RWPE1 (cell line): ENCODE results near the gene DNAH9.

Source experiments
- CTCF ChIA-PET: fragments of 350-600 bp; sonication (Branson Sonifier 250); formaldehyde crosslinking; extraction: SDS; loops from one replicate; lab custom pipeline; 2021; lab: Yijun Ruan, JAX
- POLR2A ChIA-PET: fragments of 400-600 bp; formaldehyde crosslinking; extraction: SDS; loops from one replicate; lab custom pipeline; 2020; ENCODE audit warnings: antibody characterized with exemption; ENCODE audit not compliant: low non-redundant PET; lab: Yijun Ruan, JAX
- DNase-seq: peaks from one replicate; pipeline ENCODE4 v3.0.0; 2012; ENCODE audit warnings: low spot score
- H3K27ac ChIP-seq: fragments of 450-650 bp; 2 replicates; pipeline ENCODE4 v1.5.1; 2017
- TF ChIP-seq, protein P1 (sequence below): fragments of 450-650 bp; conservative IDR thresholded peaks from 2 replicates; pipeline ENCODE4 v1.5.1; 2017; ENCODE audit warnings: low read depth, mild to moderate bottlenecking

DNAH9 gene

GRCh38 chr17:11561702-11562101, 36.6 kb upstream of the DNAH9 start:
- TF ChIP-seq, protein P1, sequence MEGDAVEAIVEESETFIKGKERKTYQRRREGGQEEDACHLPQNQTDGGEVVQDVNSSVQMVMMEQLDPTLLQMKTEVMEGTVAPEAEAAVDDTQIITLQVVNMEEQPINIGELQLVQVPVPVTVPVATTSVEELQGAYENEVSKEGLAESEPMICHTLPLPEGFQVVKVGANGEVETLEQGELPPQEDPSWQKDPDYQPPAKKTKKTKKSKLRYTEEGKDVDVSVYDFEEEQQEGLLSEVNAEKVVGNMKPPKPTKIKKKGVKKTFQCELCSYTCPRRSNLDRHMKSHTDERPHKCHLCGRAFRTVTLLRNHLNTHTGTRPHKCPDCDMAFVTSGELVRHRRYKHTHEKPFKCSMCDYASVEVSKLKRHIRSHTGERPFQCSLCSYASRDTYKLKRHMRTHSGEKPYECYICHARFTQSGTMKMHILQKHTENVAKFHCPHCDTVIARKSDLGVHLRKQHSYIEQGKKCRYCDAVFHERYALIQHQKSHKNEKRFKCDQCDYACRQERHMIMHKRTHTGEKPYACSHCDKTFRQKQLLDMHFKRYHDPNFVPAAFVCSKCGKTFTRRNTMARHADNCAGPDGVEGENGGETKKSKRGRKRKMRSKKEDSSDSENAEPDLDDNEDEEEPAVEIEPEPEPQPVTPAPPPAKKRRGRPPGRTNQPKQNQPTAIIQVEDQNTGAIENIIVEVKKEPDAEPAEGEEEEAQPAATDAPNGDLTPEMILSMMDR, result no peak
- ChIA-PET CTCF (interaction anchor here (0.7 kb wide), 1 partner anchor 716 kb away, joined by 3 read pairs; no protein-coding TSS in a partner anchor), POLR2A (no interaction called here)
- DNase-seq, result no peak
- no peak overlapping the region for H3K27ac ChIP-seq

DNA sequence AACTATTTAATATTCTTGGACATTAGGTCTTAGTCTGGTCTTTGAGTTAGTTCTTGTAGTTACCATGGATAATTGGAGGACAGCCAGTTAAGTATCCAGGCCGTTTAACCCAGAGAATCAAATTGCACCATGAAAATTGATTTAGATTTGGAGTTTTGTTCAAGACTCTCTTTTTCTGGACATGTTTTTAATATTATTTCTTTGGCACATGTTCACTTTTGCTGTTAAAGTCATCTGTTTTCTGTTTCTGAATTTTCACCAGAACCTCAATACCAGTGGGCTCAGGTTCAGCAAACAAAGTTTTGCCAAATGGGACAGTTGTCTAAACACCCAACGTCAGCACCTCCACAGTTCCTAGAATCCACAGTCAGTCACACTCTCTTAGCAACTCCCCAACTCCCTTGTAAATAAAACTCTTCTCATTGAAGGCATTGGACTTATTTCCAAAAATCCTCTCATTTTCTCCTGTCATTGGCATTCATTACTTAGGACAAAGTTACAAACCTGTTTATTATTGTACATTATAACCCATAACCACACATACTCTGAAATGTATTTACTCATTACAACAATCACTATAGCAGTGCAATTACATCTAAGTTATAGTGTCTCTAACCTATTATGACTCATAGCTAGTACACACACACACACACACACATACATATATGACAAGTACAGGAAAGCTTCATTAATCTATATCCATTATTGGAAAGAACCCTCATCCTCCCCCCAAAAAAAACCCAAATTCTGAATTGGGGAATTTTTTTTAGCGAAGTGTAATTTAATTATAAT, 33.5 kb upstream of the DNAH9 start:
- TF ChIP-seq, protein P1, result no peak
- no peak overlapping the region for H3K27ac ChIP-seq
- ChIA-PET POLR2A (no interaction called here), CTCF (no interaction called here)
- DNase-seq, result no peak

GRCh38 chr17:11565591-11565990, 32.7 kb upstream of the DNAH9 start:
- no peak overlapping the region for H3K27ac ChIP-seq
- POLR2A ChIA-PET, result no interaction called here
- TF ChIP-seq, protein P1, result no peak
- DNase-seq, result no peak
- CTCF ChIA-PET, result interaction anchor here (0.6 kb wide), 1 partner anchor 428 kb away, joined by 3 read pairs; no protein-coding TSS in a partner anchor

DNA sequence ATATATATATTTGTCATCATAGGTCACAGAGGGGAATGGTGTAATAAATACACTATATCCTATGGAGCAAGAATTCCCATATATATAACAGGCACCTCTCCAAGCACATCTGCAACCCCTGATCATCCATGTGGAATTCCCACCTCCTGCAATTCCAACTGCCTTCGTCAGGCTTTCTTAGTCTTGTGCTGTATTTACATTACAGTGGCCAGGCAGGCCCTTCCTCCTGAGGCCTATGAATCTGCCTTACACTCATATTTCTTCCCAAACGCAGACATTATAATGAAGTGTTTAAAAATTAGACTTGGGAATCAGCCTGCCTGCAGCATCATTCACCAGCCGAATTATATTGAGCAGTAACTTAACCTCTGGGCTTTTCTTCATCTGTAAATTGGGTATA, 19.3 kb upstream of the DNAH9 start:
- POLR2A ChIA-PET, result no interaction called here
- no peak for DNase-seq
- CTCF ChIA-PET, result no interaction called here
- TF ChIP-seq, protein P1, result no peak
- H3K27ac ChIP-seq, result no peak overlapping the region

GRCh38 chr17:11580677-11581076, 17.6 kb upstream of the DNAH9 start:
- no peak overlapping the region for H3K27ac ChIP-seq
- POLR2A ChIA-PET, result no interaction called here
- CTCF ChIA-PET, result no interaction called here
- TF ChIP-seq, protein P1, result no peak
- DNase-seq, result no peak

DNA sequence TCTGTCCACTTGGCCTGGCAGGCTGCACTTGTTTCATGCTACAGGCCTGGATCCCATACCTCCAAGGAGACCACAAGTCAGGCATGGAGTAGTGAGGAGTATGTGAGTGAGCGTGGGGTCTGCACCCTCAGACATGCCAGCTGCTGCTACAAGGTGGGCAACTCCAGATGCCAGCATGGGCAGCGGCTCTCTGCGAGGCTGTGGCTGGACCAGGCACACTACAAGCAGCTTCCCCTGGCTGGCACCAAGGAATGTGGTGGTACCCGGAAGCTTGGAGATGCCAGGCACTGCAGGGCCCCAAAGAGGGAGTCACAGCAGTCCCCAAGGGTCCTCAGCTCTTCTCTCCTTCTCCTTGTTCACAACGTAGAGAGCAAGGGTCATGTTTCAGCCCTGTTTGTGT, 16.1 kb upstream of the DNAH9 start:
- ChIA-PET CTCF (no interaction called here), POLR2A (interaction anchor here (1.1 kb wide), 1 partner anchor 24 kb away, joined by 3 read pairs; no protein-coding TSS in a partner anchor)

More for the DNA sequence above, 16.1 kb upstream of the DNAH9 start:
- no peak for DNase-seq
- H3K27ac ChIP-seq, result no peak overlapping the region
- TF ChIP-seq, protein P1, result no peak
